HepG2 (cell line): ENCODE data around the gene HIPK2. TPM values are rescaled to one million over a fixed set of nuclear protein-coding genes. Genes with fewer than 3 reads are reported as not detected.

ENCODE experiments used
- ATAC-seq: fragments of 200-7000 bp; cut with Tn5 transposase; 3 replicates; pipeline ENCODE4 v1.9.1; 2020; ENCODE audit warnings: mild to moderate bottlenecking, moderate library complexity
- BruUV-seq: library from RNA; stranded (reverse); fragments of 400-500 nt; replicated peaks from 2 replicates; lab custom pipeline; 2021; lab: Mats Ljungman, UMichigan
- CTCF ChIA-PET: fragments of 300-600 bp; formaldehyde crosslinking; extraction: SDS; loops from one replicate; lab custom pipeline; 2021; ENCODE audit warnings: low total read pairs, inconsistent platforms, low intra/inter-chr PET ratio; lab: Yijun Ruan, JAX
- POLR2A ChIA-PET: fragments of 350-600 bp; sonication (Branson Sonifier 250); formaldehyde crosslinking; loops from one replicate; lab custom pipeline; 2020; ENCODE audit warnings: antibody characterized with exemption, inconsistent platforms; lab: Yijun Ruan, JAX
- DNase-seq: peaks from one replicate; pipeline ENCODE4 v3.0.0-alpha.2; 2015; ENCODE audit warnings: low spot score
- FAIRE-seq: peaks from 3 replicates; lab custom pipeline; 2011; peaks lifted over from hg19 to GRCh38; lab: Jason Lieb, UNC
- H2AFZ ChIP-seq: one replicate; pipeline ENCODE4 v1.6.1; 2011; ENCODE audit warnings: low read length, inconsistent platforms
- H3K27ac ChIP-seq: fragments of 300-600 bp; 3 replicates; pipeline ENCODE4 v1.8.0; 2011; ENCODE audit warnings: mixed run types, mild to moderate bottlenecking, mixed read lengths, low read length, inconsistent platforms; ENCODE audit not compliant: insufficient read depth; ENCODE audit errors: extremely low read length
- H3K27me3 ChIP-seq, 2 experiments: fragments of 200-600 bp in 1 of 2; 2 replicates in 1 of 2; 3 replicates in 1 of 2; pipeline versions ENCODE4 v1.6.0 to v1.8.0; 2011; ENCODE audit warnings: low read length in 2 of 2, mild to moderate bottlenecking in 2 of 2, moderate library complexity in 2 of 2, inconsistent platforms in 1 of 2; ENCODE audit not compliant: insufficient read depth in 2 of 2, control insufficient read depth in 1 of 2
- H3K36me3 ChIP-seq, 2 experiments: fragments of 200-600 bp in 1 of 2; replicated peaks in 1 of 2; 2 replicates in 1 of 2; 3 replicates in 1 of 2; pipeline versions ENCODE4 v1.5.1 to v1.8.0; 2011; ENCODE audit warnings: low read length in 2 of 2, inconsistent platforms in 1 of 2; ENCODE audit not compliant: insufficient read depth in 2 of 2, control insufficient read depth in 1 of 2
- H3K4me1 ChIP-seq: 2 replicates; pipeline ENCODE4 v1.5.1; 2012; ENCODE audit warnings: low read length, inconsistent platforms; ENCODE audit not compliant: insufficient read depth
- H3K4me2 ChIP-seq: 2 replicates; pipeline ENCODE4 v1.6.0; 2011; ENCODE audit warnings: low read depth, low read length, inconsistent platforms
- H3K4me3 ChIP-seq, 3 experiments: fragments of 200-600 bp in 1 of 3; sonication (generic), shearing (Covaris generic) in 1 of 3; replicated peaks in 1 of 3; 2 replicates each; pipeline ENCODE4 v1.5.1; 2011 to 2016; ENCODE audit warnings: low read length in 3 of 3, inconsistent platforms in 2 of 3, low read depth in 2 of 3, mild to moderate bottlenecking in 2 of 3, control low read depth in 1 of 3, mixed read lengths in 1 of 3; ENCODE audit not compliant: insufficient read depth in 1 of 3
- H3K79me2 ChIP-seq: one replicate; pipeline ENCODE4 v1.6.1; 2011; ENCODE audit warnings: low read length, inconsistent platforms; ENCODE audit not compliant: insufficient read depth
- H3K9ac ChIP-seq: 2 replicates; pipeline ENCODE4 v1.6.0; 2011; ENCODE audit warnings: mild to moderate bottlenecking, low read depth, low read length, inconsistent platforms; ENCODE audit not compliant: insufficient read depth
- H3K9me3 ChIP-seq: 2 replicates; pipeline ENCODE4 v1.5.1; 2012; ENCODE audit warnings: mild to moderate bottlenecking, low read length
- H4K20me1 ChIP-seq: 2 replicates; pipeline ENCODE4 v1.6.0; 2011; ENCODE audit warnings: inconsistent platforms, mild to moderate bottlenecking, low read length, moderate library complexity; ENCODE audit not compliant: insufficient read depth
- NBN ChIP-seq: fragments of 450-650 bp; conservative IDR thresholded peaks from 2 replicates; pipeline ENCODE4 v1.6.1; 2017
- ZNF687 ChIP-seq: sonication (generic); formaldehyde crosslinking; IDR thresholded peaks from 2 replicates; pipeline ENCODE4 v1.5.1; 2020; ENCODE audit warnings: mild to moderate bottlenecking, missing genetic modification reagents, moderate library complexity
- WGBS: methylation state at CpG from one replicate; pipeline ENCODE4 v1.1.6; 2017; ENCODE audit warnings: low lambda C conversion rate; 5-methylcytosine and 5-hydroxymethylcytosine counted together
- in situ Hi-C: cut with HindIII; loops from 2 replicates; pipeline ENCODE4 v1.10.0; 2017; ENCODE audit warnings: low pct_unique_long_range_greater_than_20kb; ENCODE audit not compliant: extremely low pct_ligation_motif_present
- intact Hi-C: fragments of 100-400 bp; cut with micrococcal nuclease; formaldehyde crosslinking; loops from one replicate; pipeline ENCODE4 v1.10.0; 2022; ENCODE audit not compliant: unreplicated experiment
- polyA plus RNA-seq, 8 experiments: library from polyadenylated mRNA; depleted of rRNA in 3 of 8; stranded (reverse) in 7 of 8; unstranded in 1 of 8; fragments of >200 nt; fragmentation: Illumina TruSeq in 4 of 8; extraction: Trizol in 4 of 8; gene quantifications; 2 replicates each; pipeline versions ENCODE4 v1.2.1 to v1.2.3, GENCODE V29; 2011 to 2016; ENCODE audit warnings: low read depth in 4 of 8, missing spikeins in 1 of 8, mixed read lengths in 1 of 8; ENCODE audit not compliant: insufficient read depth in 1 of 8
- total RNA-seq, 5 experiments: library from RNA; depleted of rRNA; stranded (reverse); fragments of >200 nt; fragmentation: Illumina TruSeq; extraction: Trizol; gene quantifications; 2 replicates each; pipeline ENCODE4 v1.2.3, GENCODE V29; 2016; ENCODE audit warnings: low read depth in 1 of 5

HIPK2 gene
- total and polyA plus RNA-seq, 2 of the 13 experiments (the other 11 are each of a cell fraction or from before 2014, with no cell fraction given): 14.4 to 20.2 TPM

DNA sequence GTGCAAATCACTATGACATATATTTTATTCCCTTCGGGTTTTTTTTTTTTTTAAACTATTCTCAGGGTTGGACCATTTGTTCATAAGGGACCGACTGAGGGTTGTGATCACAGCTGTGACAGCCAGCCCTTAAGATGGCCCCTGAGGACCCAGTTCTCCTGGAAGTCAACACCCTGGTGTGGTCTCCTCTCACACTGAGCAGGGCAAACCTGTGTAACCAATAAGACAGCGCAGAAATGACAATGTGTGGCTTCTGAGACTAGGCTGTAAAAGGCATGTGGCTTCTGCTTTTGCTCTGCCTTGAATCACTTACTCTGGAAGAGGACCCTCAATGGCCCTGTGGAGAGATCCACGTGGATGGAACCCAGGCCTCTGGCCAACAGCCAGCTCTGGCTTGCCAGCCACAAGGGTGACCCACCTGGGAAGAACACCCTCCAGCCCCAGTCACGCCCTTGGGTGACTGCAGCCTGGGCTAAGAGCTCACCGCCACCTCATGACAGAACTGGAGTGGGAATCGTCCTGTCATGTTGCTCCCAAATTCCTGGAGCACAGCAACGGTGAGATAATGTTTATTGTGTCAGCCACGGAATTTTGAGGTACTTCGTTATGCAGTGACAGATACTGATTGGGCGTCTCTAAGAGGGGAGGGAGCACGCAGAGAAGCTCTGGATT is 127.2 kb downstream of the HIPK2 start:
- intact Hi-C loops: loop anchor here (10.0 kb wide), 1 partner anchor 94 kb away; no protein-coding TSS in a partner anchor
- in situ Hi-C loops: no loop called here
- ChIA-PET POLR2A (interaction anchor here (2.2 kb wide), 1 partner anchor 9 kb away, joined by 7 read pairs; no protein-coding TSS in a partner anchor), CTCF (no interaction called here)
- 93% methylated on average over 11 of the region's 12 CpGs for WGBS
- TF ChIP-seq ZNF687 (CRISPR knock-in tag) (peak; percentile 29; the same call in 1 of the 2 replicates), NBN (no peak)
- Histone ChIP-seq H3K9me3 (no peaks in the 10 kb centered on the region), H3K9ac (no peak overlapping the region), H4K20me1 (no peaks in the 10 kb centered on the region), H3K36me3 (peaks cover 6 to 40% of the 10 kb centered on the region in 2 experiments; a peak in 4 of 5 replicates), H3K79me2 (peaks cover 10% of the 10 kb centered on the region), H3K4me2 (no peak overlapping the region), H3K4me1 (peaks cover 96% of the 10 kb centered on the region), H3K27ac (no peak overlapping the region), H2AFZ (no peak overlapping the region), H3K27me3 (no peaks in the 10 kb centered on the region), H3K4me3 (no peak overlapping the region)
- BruUV-seq: no TSS peak
- no peak for ATAC-seq
- DNase-seq: no peak
- no peak for FAIRE-seq
